ENCODE data around the gene PAEP.

GRCh38 chr9:135580664-135581380, 19.3 kb downstream of the PAEP start:
- TF ChIP-seq CTCF (IDR thresholded peaks at IDR 0.05) = no peak
- no peak for TF ChIP-seq POLR2A (IDR thresholded peaks at IDR 0.05)
